ENCODE results near the gene SSR2.

Gene SSR2

GRCh38 chr1:155973723-155974122 is 47.0 kb downstream of the SSR2 start:
- no peak for DNase-seq (ENCODE audit: low read depth)

- no peak for DNase-seq (ENCODE audit: low read depth)
These were observed 48.6 kb downstream of the SSR2 start for GRCh38 chr1:155971910-155972809.

- no peak for DNase-seq (ENCODE audit: low read depth)
These were observed 50.1 kb downstream of the SSR2 start for GRCh38 chr1:155970531-155971167.

GRCh38 chr1:155969377-155969791 is 51.4 kb downstream of the SSR2 start:
- no peak for DNase-seq (ENCODE audit: low read depth)

- no peak for DNase-seq (ENCODE audit: low read depth)
These were observed 52.1 kb downstream of the SSR2 start for GRCh38 chr1:155968670-155969069.

- DNase-seq (ENCODE audit: low read depth): no peak
These were observed 52.7 kb downstream of the SSR2 start for GRCh38 chr1:155968051-155968400.

- no peak for DNase-seq (ENCODE audit: low read depth)
These were observed 53.3 kb downstream of the SSR2 start for GRCh38 chr1:155967341-155968050.

- DNase-seq (ENCODE audit: low read depth): no peak
These were observed 54.0 kb downstream of the SSR2 start for GRCh38 chr1:155966750-155967149.

- DNase-seq (ENCODE audit: low read depth): no peak
These were observed 54.6 kb downstream of the SSR2 start for GRCh38 chr1:155966135-155966534.

GRCh38 chr1:155964193-155964592 is 56.6 kb downstream of the SSR2 start:
- DNase-seq (ENCODE audit: low read depth): no peak

- DNase-seq (ENCODE audit: low read depth): no peak
These were observed 58.0 kb downstream of the SSR2 start for GRCh38 chr1:155962599-155963211.

GRCh38 chr1:155961937-155962336 is 58.8 kb downstream of the SSR2 start:
- DNase-seq (ENCODE audit: low read depth): no peak

- DNase-seq (ENCODE audit: low read depth): no peak
These were observed 60.5 kb downstream of the SSR2 start for GRCh38 chr1:155960081-155960745.
